K562 (cell line): Measurements from ENCODE around the gene ATXN2L. TPM values are rescaled to one million over a fixed set of nuclear protein-coding genes. Genes with fewer than 3 reads are reported as not detected.

Experiments
- BRCA1 ChIP-seq, 2 experiments: fragments of 450-650 bp in 1 of 2; sonication (generic) in 1 of 2; formaldehyde crosslinking in 1 of 2; IDR thresholded peaks; 2 replicates each; pipeline versions ENCODE4 v1.5.0 to v1.6.1; 2017 to 2020; ENCODE audit warnings: mild to moderate bottlenecking in 1 of 2, missing genetic modification reagents in 1 of 2
- BRD4 ChIP-seq: fragments of 200-600 bp; sonication (generic); IDR thresholded peaks from 2 replicates; pipeline ENCODE4 v1.6.1; 2017; ENCODE audit warnings: inconsistent platforms
- CC2D1A ChIP-seq: fragments of 450-650 bp; IDR thresholded peaks from 2 replicates; pipeline ENCODE4 v1.6.1; 2017; ENCODE audit warnings: mild to moderate bottlenecking
- E2F6 ChIP-seq, 2 experiments: IDR thresholded peaks; 2 replicates each; pipeline ENCODE4 v1.6.1; 2011; ENCODE audit warnings: borderline replicate concordance in 1 of 2, control low read depth in 1 of 2, low read depth in 1 of 2, low read length in 1 of 2, mild to moderate bottlenecking in 1 of 2, mixed read lengths in 1 of 2, moderate library complexity in 1 of 2; ENCODE audit not compliant: insufficient read depth in 1 of 2, insufficient read length in 1 of 2, poor library complexity in 1 of 2, severe bottlenecking in 1 of 2; ENCODE audit errors: extremely low read depth in 1 of 2
- EGR1 ChIP-seq: fragments of 450-650 bp; conservative IDR thresholded peaks from 2 replicates; pipeline ENCODE4 v1.6.1; 2017; ENCODE audit warnings: mild to moderate bottlenecking
- GATA2 ChIP-seq: sonication (generic); formaldehyde crosslinking; IDR thresholded peaks from 2 replicates; pipeline ENCODE4 v1.4.0; 2020; ENCODE audit warnings: mild to moderate bottlenecking, missing genetic modification reagents
- HDAC8 ChIP-seq: fragments of 450-650 bp; IDR thresholded peaks from 2 replicates; pipeline ENCODE4 v1.6.1; 2016; ENCODE audit warnings: mild to moderate bottlenecking, missing genetic modification characterization, moderate library complexity, missing compliant biosample characterization
- KAT8 ChIP-seq: fragments of 450-650 bp; IDR thresholded peaks from 2 replicates; pipeline ENCODE4 v1.6.1; 2016; ENCODE audit warnings: low read depth, mild to moderate bottlenecking
- MEF2D ChIP-seq: conservative IDR thresholded peaks from 2 replicates; pipeline ENCODE4 v1.6.1; 2016; ENCODE audit warnings: low read depth, missing genetic modification characterization, missing compliant biosample characterization
- NR2C1 ChIP-seq, 2 experiments: fragments of 450-650 bp; IDR thresholded peaks; 2 replicates each; pipeline ENCODE4 v1.6.1; 2017; ENCODE audit warnings: mild to moderate bottlenecking in 2 of 2, antibody characterized with exemption in 1 of 2, inconsistent platforms in 1 of 2, missing compliant biosample characterization in 1 of 2, missing genetic modification characterization in 1 of 2
- RAD51 ChIP-seq: fragments of 450-650 bp; IDR thresholded peaks from 2 replicates; pipeline ENCODE4 v1.7.1; 2016; ENCODE audit warnings: low read depth, mild to moderate bottlenecking, borderline replicate concordance
- RCOR1 ChIP-seq, 2 experiments: IDR thresholded peaks; 2 replicates each; pipeline ENCODE4 v1.6.1; 2012; ENCODE audit warnings: low read depth in 2 of 2, low read length in 2 of 2, borderline replicate concordance in 1 of 2, improper control_type of control experiment in 1 of 2
- TAF15 ChIP-seq: fragments of 200-400 bp; formaldehyde crosslinking; IDR thresholded peaks from 2 replicates; pipeline ENCODE4 v1.6.1; 2017; ENCODE audit warnings: mild to moderate bottlenecking, low read depth, low read length, moderate library complexity
- TRIM24 ChIP-seq, 2 experiments: fragments of 450-650 bp; IDR thresholded peaks; 2 replicates each; pipeline ENCODE4 v1.6.1; 2016
- ZEB2 ChIP-seq: fragments of 450-650 bp; IDR thresholded peaks from 2 replicates; pipeline ENCODE4 v1.6.1; 2016
- ZNF316 ChIP-seq: fragments of 450-650 bp; IDR thresholded peaks from 2 replicates; pipeline ENCODE4 v1.6.1; 2016
- ZNF407 ChIP-seq: fragments of 450-650 bp; IDR thresholded peaks from 2 replicates; pipeline ENCODE4 v1.6.1; 2016; ENCODE audit warnings: low read depth
- polyA plus RNA-seq, 8 experiments: library from polyadenylated mRNA; depleted of rRNA in 4 of 8; stranded (reverse) in 5 of 8; unstranded in 3 of 8; fragments of >200 nt; fragmentation: Nextera tagmentation in 2 of 8; fragmentation: Illumina TruSeq in 1 of 8; extraction: Ambion mirVana in 2 of 8; extraction: Trizol in 1 of 8; gene quantifications; 2 replicates each; pipeline versions ENCODE4 v1.2.1 to v1.2.3, GENCODE V29; 2011 to 2014; ENCODE audit warnings: inconsistent platforms in 1 of 8, missing spikeins in 1 of 8
- total RNA-seq, 7 experiments: library from RNA; depleted of rRNA in 6 of 7; stranded (reverse); fragments of >200 nt in 6 of 7; fragmentation: Illumina TruSeq in 2 of 7; extraction: Trizol in 2 of 7; gene quantifications; 2 replicates each; pipeline versions ENCODE4 v1.2.1 to v1.2.3, GENCODE V29; 2011 to 2021; ENCODE audit warnings: low replicate concordance in 1 of 7

The ATXN2L gene
- total and polyA plus RNA-seq, 9 of the 15 experiments (the other 6 are each of a cell fraction or from before 2014, with no cell fraction given) = 3.8 to 280 (median 37.2) TPM

GRCh38 chr16:28822520-28823290 lies at the start of gene ATXN2L (continued):
- TF ChIP-seq E2F6 (IDR thresholded peaks at IDR 0.05; ENCODE audit: borderline replicate concordance in 1 of 2, extremely low read depth in 1 of 2, insufficient read depth in 1 of 2, insufficient read length in 1 of 2, low read depth in 1 of 2, low read length in 1 of 2, poor library complexity in 1 of 2, severe bottlenecking in 1 of 2) (peak; percentile 68 to 86), EGR1 (peak; percentile 100), BRCA1 (IDR thresholded peaks at IDR 0.05) (no peak), BRCA1 (CRISPR knock-in tag; IDR thresholded peaks at IDR 0.05) (no peak), BRD4 (no peak), ZEB2 (no peak), TAF15 (no peak), CC2D1A (no peak), TRIM24 (IDR thresholded peaks at IDR 0.05) (no peak), ZNF316 (no peak), MEF2D (tag) (peak; percentile 52; the same call in 1 of the 2 replicates), RCOR1 (IDR thresholded peaks at IDR 0.05; ENCODE audit: borderline replicate concordance in 1 of 2, low read depth in 2 of 2, low read length in 2 of 2) (peak in 1 of 2 experiments; percentile 46; a peak in 1 of 4 replicates), ZNF407 (no peak), GATA2 (no peak), RAD51 (no peak), NR2C1 (IDR thresholded peaks at IDR 0.05) (no peak), NR2C1 (tag; IDR thresholded peaks at IDR 0.05) (no peak), HDAC8 (tag) (no peak), KAT8 (no peak)
